B cell (primary cell): ENCODE measurements around the gene AP3D1. TPM values are rescaled to one million over a fixed set of nuclear protein-coding genes. Genes with fewer than 3 reads are reported as not detected.

Source experiments
- ATAC-seq: fragments of 200-7000 bp; cut with Tn5 transposase; one replicate; pipeline ENCODE4 v1.10.0; 2021; ENCODE audit warnings: low read depth, mild to moderate bottlenecking, moderate number of reproducible peaks, moderate library complexity
- CTCF ChIA-PET: fragments of 350-600 bp; sonication (Branson Sonifier 250); formaldehyde crosslinking; loops from one replicate; lab custom pipeline; 2021; ENCODE audit warnings: antibody characterized with exemption, inconsistent platforms; lab: Charles Lee
- POLR2A ChIA-PET: fragments of 350-600 bp; sonication (Branson Sonifier 250); formaldehyde crosslinking; loops from one replicate; lab custom pipeline; 2021; ENCODE audit warnings: antibody characterized with exemption; lab: Charles Lee
- DNase-seq: peaks from one replicate; pipeline ENCODE4 v3.0.0; 2013
- H2AFZ ChIP-seq: 2 replicates; pipeline ENCODE4 v1.6.1; 2012; ENCODE audit warnings: mild to moderate bottlenecking, low read depth, low read length; ENCODE audit not compliant: insufficient read depth, poor library complexity, severe bottlenecking
- H3K27ac ChIP-seq, 2 donors: 1 replicate in 1 of 2; 2 replicates in 1 of 2; pipeline ENCODE4 v1.5.1; 2012 to 2013; ENCODE audit warnings: low read length in 2 of 2, mild to moderate bottlenecking in 2 of 2, moderate library complexity in 1 of 2
- H3K27me3 ChIP-seq, 4 experiments: fragments of 200-600 bp in 1 of 4; sonication (generic) in 1 of 4; replicated peaks in 1 of 4; 1 replicate in 2 of 4; 2 replicates in 2 of 4; pipeline versions ENCODE4 v1.6.1 to v1.7.0; 2013 to 2016; ENCODE audit warnings: low read length in 3 of 4, mild to moderate bottlenecking in 2 of 4, mixed read lengths in 1 of 4, moderate library complexity in 1 of 4; ENCODE audit not compliant: insufficient read depth in 4 of 4, control insufficient read depth in 3 of 4; ENCODE audit errors: control extremely low read depth in 1 of 4
- H3K36me3 ChIP-seq, 2 experiments: replicated peaks in 1 of 2; 1 replicate in 1 of 2; 2 replicates in 1 of 2; pipeline versions ENCODE4 v1.6.1 to v1.7.1; 2013; ENCODE audit warnings: low read length in 1 of 2; ENCODE audit not compliant: insufficient read depth in 2 of 2, control insufficient read depth in 1 of 2; ENCODE audit errors: control extremely low read depth in 1 of 2, extremely low read depth in 1 of 2
- H3K4me1 ChIP-seq, 2 donors: fragments of 200-600 bp in 1 of 2; sonication (generic) in 1 of 2; 1 replicate in 1 of 2; 2 replicates in 1 of 2; pipeline versions ENCODE4 v1.5.1 to v1.6.1; 2013 to 2017; ENCODE audit warnings: low read length in 2 of 2; ENCODE audit not compliant: control insufficient read depth in 2 of 2, insufficient read depth in 2 of 2
- H3K4me2 ChIP-seq: replicated peaks from 2 replicates; pipeline ENCODE3; 2012; ENCODE audit warnings: mild to moderate bottlenecking, low read depth, low read length; ENCODE audit not compliant: poor library complexity, severe bottlenecking
- H3K4me3 ChIP-seq, 5 experiments: fragments of 200-600 bp in 1 of 5; sonication (generic) in 1 of 5; 1 replicate in 3 of 5; 2 replicates in 2 of 5; pipeline versions ENCODE4 v1.5.1 to v1.7.0; 2011 to 2016; ENCODE audit warnings: low read length in 4 of 5, mild to moderate bottlenecking in 4 of 5, low read depth in 2 of 5, control low read depth in 1 of 5, moderate library complexity in 1 of 5; ENCODE audit not compliant: insufficient read depth in 1 of 5; ENCODE audit errors: control extremely low read depth in 1 of 5, extremely low read depth in 1 of 5
- H3K79me2 ChIP-seq: fragments of 200-600 bp; sonication (generic); one replicate; pipeline ENCODE4 v1.6.0; 2016; ENCODE audit warnings: low read length; ENCODE audit not compliant: control insufficient read depth, insufficient read depth
- H3K9ac ChIP-seq: fragments of 200-600 bp; sonication (generic); 2 replicates; pipeline ENCODE4 v1.6.1; 2017; ENCODE audit warnings: mild to moderate bottlenecking, low read length, moderate library complexity
- H3K9me3 ChIP-seq, 3 donors: one replicate each; pipeline versions ENCODE4 v1.6.1 to v1.7.1; 2013; ENCODE audit warnings: low read length in 2 of 3; ENCODE audit not compliant: control insufficient read depth in 2 of 3, insufficient read depth in 1 of 3; ENCODE audit errors: control extremely low read depth in 1 of 3
- H4K20me1 ChIP-seq: 2 replicates; pipeline ENCODE4 v1.6.0; 2012; ENCODE audit warnings: mild to moderate bottlenecking, low read length; ENCODE audit not compliant: insufficient read depth, control insufficient read depth, poor library complexity, severe bottlenecking
- H3K27ac Mint-ChIP-seq: one replicate; pipeline ENCODE4 v1.8.0; 2021; ENCODE audit warnings: mixed read lengths
- H3K27me3 Mint-ChIP-seq: one replicate; pipeline ENCODE4 v1.8.0; 2021; ENCODE audit warnings: mixed read lengths
- H3K4me1 Mint-ChIP-seq: one replicate; pipeline ENCODE4 v1.8.0; 2021; ENCODE audit warnings: mixed read lengths
- H3K4me3 Mint-ChIP-seq: one replicate; pipeline ENCODE4 v1.8.0; 2021; ENCODE audit warnings: mixed read lengths
- H3K9me3 Mint-ChIP-seq: one replicate; pipeline ENCODE4 v1.8.0; 2022; ENCODE audit warnings: mixed read lengths; ENCODE audit not compliant: insufficient read depth
- EZH2 ChIP-seq: IDR thresholded peaks from 2 replicates; pipeline ENCODE4 v1.6.1; 2012; ENCODE audit warnings: borderline replicate concordance, low read depth, mild to moderate bottlenecking, moderate library complexity, low read length; ENCODE audit not compliant: insufficient read depth, poor library complexity, severe bottlenecking
- WGBS: methylation state at CpG from one replicate; pipeline ENCODE4 v1.1.5; 2013; ENCODE audit warnings: missing lambda C conversion rate; ENCODE audit not compliant: insufficient coverage; 5-methylcytosine and 5-hydroxymethylcytosine counted together
- intact Hi-C: fragments of 100-400 bp; cut with micrococcal nuclease; formaldehyde crosslinking; loops from one replicate; pipeline ENCODE4 v1.10.0; 2022
- polyA plus RNA-seq: library from polyadenylated mRNA; depleted of rRNA; stranded (reverse); fragments of >200 nt; gene quantifications from 2 replicates; pipeline ENCODE4 v1.2.3, GENCODE V29; 2012
- total RNA-seq, 2 donors: library from RNA; stranded (reverse); fragments of 120-200 nt in 1 of 2; gene quantifications; 1 replicate in 1 of 2; 2 replicates in 1 of 2; pipeline versions ENCODE4 v1.2.3 to v1.2.4, GENCODE V29; 2013 to 2022
- TF ChIP-seq, protein P1 (sequence below): fragments of 200-600 bp; IDR thresholded peaks from one replicate; pipeline ENCODE4 v1.8.0; 2022; ENCODE audit warnings: antibody characterized with exemption, mild to moderate bottlenecking

Gene AP3D1
- total and polyA plus RNA-seq, 2 donors (not counting 1 experiment from before 2014, with no cell fraction given), result 96.4 to 114 TPM

- peaks cover 62% of the 10 kb centered on the region for H3K79me2 ChIP-seq
- ATAC-seq (peak; percentile 29), DNase-seq (peak; percentile 97)
- peak overlapping the region; percentile 96 to 99 for H3K27ac ChIP-seq
- peaks cover 0 to 22% of the 10 kb centered on the region in 2 experiments for H3K36me3 ChIP-seq
- H3K27ac Mint-ChIP-seq, result peak overlapping the region; percentile 99
- H4K20me1 ChIP-seq, result peaks cover 41% of the 10 kb centered on the region
- peaks cover 74 to 81% of the 10 kb centered on the region in 2 donors for H3K4me1 ChIP-seq
- H3K27me3 Mint-ChIP-seq, result no peaks in the 10 kb centered on the region
- no peaks in the 10 kb centered on the region for H3K27me3 ChIP-seq
- peak overlapping the region; percentile 95 for H3K4me2 ChIP-seq
- 3% methylated on average over 25 of the region's 28 CpGs for WGBS
- peak overlapping the region; percentile 99 for H3K9ac ChIP-seq
- peak overlapping the region; percentile 87 to 100 (median 98) for H3K4me3 ChIP-seq
- no peaks in the 10 kb centered on the region for H3K9me3 Mint-ChIP-seq
- ChIA-PET CTCF (interaction anchor here (0.7 to 6.5 kb wide), 6 partner anchors 9 to 33 kb away, joined by 3 to 54 read pairs (median 6); partner anchors contain the start of gene MOB3A), POLR2A (interaction anchor here (0.6 to 10.2 kb wide), 25 partner anchors 9 to 1900 kb away, joined by 3 to 123 read pairs (median 6); partner anchors contain the start of genes AP3D1, EEF2, IZUMO4 and MKNK2)
- peak overlapping the region; percentile 92 for H3K4me3 Mint-ChIP-seq
- H3K4me1 Mint-ChIP-seq, result peaks cover 79% of the 10 kb centered on the region
- TF ChIP-seq EZH2, result no peak
- TF ChIP-seq, protein P1, sequence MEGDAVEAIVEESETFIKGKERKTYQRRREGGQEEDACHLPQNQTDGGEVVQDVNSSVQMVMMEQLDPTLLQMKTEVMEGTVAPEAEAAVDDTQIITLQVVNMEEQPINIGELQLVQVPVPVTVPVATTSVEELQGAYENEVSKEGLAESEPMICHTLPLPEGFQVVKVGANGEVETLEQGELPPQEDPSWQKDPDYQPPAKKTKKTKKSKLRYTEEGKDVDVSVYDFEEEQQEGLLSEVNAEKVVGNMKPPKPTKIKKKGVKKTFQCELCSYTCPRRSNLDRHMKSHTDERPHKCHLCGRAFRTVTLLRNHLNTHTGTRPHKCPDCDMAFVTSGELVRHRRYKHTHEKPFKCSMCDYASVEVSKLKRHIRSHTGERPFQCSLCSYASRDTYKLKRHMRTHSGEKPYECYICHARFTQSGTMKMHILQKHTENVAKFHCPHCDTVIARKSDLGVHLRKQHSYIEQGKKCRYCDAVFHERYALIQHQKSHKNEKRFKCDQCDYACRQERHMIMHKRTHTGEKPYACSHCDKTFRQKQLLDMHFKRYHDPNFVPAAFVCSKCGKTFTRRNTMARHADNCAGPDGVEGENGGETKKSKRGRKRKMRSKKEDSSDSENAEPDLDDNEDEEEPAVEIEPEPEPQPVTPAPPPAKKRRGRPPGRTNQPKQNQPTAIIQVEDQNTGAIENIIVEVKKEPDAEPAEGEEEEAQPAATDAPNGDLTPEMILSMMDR, result no peak
- intact Hi-C loops, result loop anchor here (1.0 to 10.0 kb wide), 3 partner anchors 11 to 540 kb away; no protein-coding TSS in a partner anchor
- no peak overlapping the region for H2AFZ ChIP-seq
- peaks cover 0 to 8% (median 0%) of the 10 kb centered on the region in 3 donors for H3K9me3 ChIP-seq
These were observed 66.2 kb downstream of the AP3D1 start for GRCh38 chr19:2084993-2085720.
